Mesothelial cell of epicardium (in vitro differentiated cells): ENCODE results near the gene RGS13. TPM values are rescaled to one million over a fixed set of nuclear protein-coding genes. Genes with fewer than 3 reads are reported as not detected.

Experiments used
- DNase-seq, 2 experiments: peaks; one replicate each; pipeline ENCODE4 v3.0.0; 2021; ENCODE audit warnings: low spot score in 2 of 2; ENCODE audit not compliant: unreplicated experiment in 2 of 2
- H3K27ac Mint-ChIP-seq: 2 replicates; pipeline ENCODE4 v1.8.0; 2021; ENCODE audit warnings: mixed read lengths
- H3K27me3 Mint-ChIP-seq: 2 replicates; pipeline ENCODE4 v1.8.0; 2021; ENCODE audit warnings: low read depth, mixed read lengths
- H3K36me3 Mint-ChIP-seq: 2 replicates; pipeline ENCODE4 v1.8.0; 2021; ENCODE audit warnings: mixed read lengths
- H3K4me1 Mint-ChIP-seq: 2 replicates; pipeline ENCODE4 v1.8.0; 2021; ENCODE audit warnings: mixed read lengths
- H3K4me3 Mint-ChIP-seq: 2 replicates; pipeline ENCODE4 v1.8.0; 2021; ENCODE audit warnings: mild to moderate bottlenecking, moderate library complexity, mixed read lengths
- H3K9me3 Mint-ChIP-seq: 2 replicates; pipeline ENCODE4 v1.8.0; 2021; ENCODE audit warnings: mixed read lengths
- CTCF ChIP-seq: fragments of 200-600 bp; sonication (generic); IDR thresholded peaks from one replicate; pipeline ENCODE4 v1.5.0; 2021; ENCODE audit warnings: antibody characterized with exemption; ENCODE audit not compliant: unreplicated experiment
- total RNA-seq: library from RNA; stranded (reverse); gene quantifications from 3 replicates; pipeline ENCODE4 v1.2.1, GENCODE V29; 2021

RGS13 gene
- total RNA-seq, 1 donor from 2014 or later, result 1.1 TPM

GRCh38 chr1:192691041-192691440 lies 55.1 kb downstream of the RGS13 start:
- no peak for TF ChIP-seq CTCF
- H3K36me3 Mint-ChIP-seq, result peaks cover 14% of the 10 kb centered on the region
- H3K27ac Mint-ChIP-seq, result no peak overlapping the region
- H3K4me3 Mint-ChIP-seq, result no peak overlapping the region
- no peak for DNase-seq
- H3K9me3 Mint-ChIP-seq, result peaks cover 36% of the 10 kb centered on the region
- H3K27me3 Mint-ChIP-seq, result no peaks in the 10 kb centered on the region
- peaks cover 5% of the 10 kb centered on the region for H3K4me1 Mint-ChIP-seq

GRCh38 chr1:192696082-192696481 lies 60.1 kb downstream of the RGS13 start:
- Mint-ChIP-seq H3K27me3 (no peaks in the 10 kb centered on the region), H3K9me3 (peaks cover 17% of the 10 kb centered on the region), H3K4me1 (peaks cover 13% of the 10 kb centered on the region), H3K36me3 (peaks cover 6% of the 10 kb centered on the region), H3K4me3 (no peak overlapping the region), H3K27ac (no peak overlapping the region)
- TF ChIP-seq CTCF, result no peak
- no peak for DNase-seq

- H3K9me3 Mint-ChIP-seq, result peaks cover 5% of the 10 kb centered on the region
- peaks cover 24% of the 10 kb centered on the region for H3K4me1 Mint-ChIP-seq
- no peak overlapping the region for H3K27ac Mint-ChIP-seq
- no peak for TF ChIP-seq CTCF
- no peaks in the 10 kb centered on the region for H3K27me3 Mint-ChIP-seq
- peaks cover 2% of the 10 kb centered on the region for H3K36me3 Mint-ChIP-seq
- no peak for DNase-seq
- H3K4me3 Mint-ChIP-seq, result no peak overlapping the region
Observed at GRCh38 chr1:192697771-192698170, 61.8 kb downstream of the RGS13 start.

- Mint-ChIP-seq H3K27ac (no peak overlapping the region), H3K36me3 (no peaks in the 10 kb centered on the region), H3K4me3 (no peak overlapping the region), H3K9me3 (no peaks in the 10 kb centered on the region), H3K27me3 (no peaks in the 10 kb centered on the region), H3K4me1 (peaks cover 30% of the 10 kb centered on the region)
- no peak for DNase-seq
- no peak for TF ChIP-seq CTCF
Observed at GRCh38 chr1:192698731-192699130, 62.8 kb downstream of the RGS13 start.

GRCh38 chr1:192700834-192701271 lies 64.9 kb downstream of the RGS13 start:
- DNase-seq, result no peak
- no peak overlapping the region for H3K4me3 Mint-ChIP-seq
- no peaks in the 10 kb centered on the region for H3K27me3 Mint-ChIP-seq
- H3K36me3 Mint-ChIP-seq, result no peaks in the 10 kb centered on the region
- peaks cover 34% of the 10 kb centered on the region for H3K4me1 Mint-ChIP-seq
- TF ChIP-seq CTCF, result no peak
- peak overlapping the region; percentile 85 for H3K27ac Mint-ChIP-seq
- H3K9me3 Mint-ChIP-seq, result no peaks in the 10 kb centered on the region
